BLaER1 treated with 17β-estradiol and CSF1 and Interleukin-3, amounts not matched to agents 10 nM and 100 nM (cell line): ENCODE results near the gene PLEKHN1.

Experiments
- H3K27ac ChIP-seq, 11 experiments: shearing (Covaris generic); formaldehyde crosslinking; 2 replicates each; pipeline ENCODE4 v1.8.1; 2022
- H3K27me3 ChIP-seq, 11 experiments: shearing (Covaris generic); formaldehyde crosslinking; 2 replicates each; pipeline ENCODE4 v1.8.1; 2022
- H3K36me3 ChIP-seq, 11 experiments: shearing (Covaris generic); formaldehyde crosslinking; 2 replicates each; pipeline ENCODE4 v1.8.1; 2022
- H3K4me1 ChIP-seq, 10 experiments: shearing (Covaris generic); formaldehyde crosslinking; 2 replicates each; pipeline ENCODE4 v1.8.1; 2022
- H3K4me2 ChIP-seq, 11 experiments: shearing (Covaris generic); formaldehyde crosslinking; 2 replicates each; pipeline ENCODE4 v1.8.1; 2022
- H3K4me3 ChIP-seq, 10 experiments: shearing (Covaris generic); formaldehyde crosslinking; 2 replicates each; pipeline ENCODE4 v1.8.1; 2022
- H3K9ac ChIP-seq, 11 experiments: shearing (Covaris generic); formaldehyde crosslinking; 2 replicates each; pipeline ENCODE4 v1.8.1; 2022
- H3K9me3 ChIP-seq, 11 experiments: shearing (Covaris generic); formaldehyde crosslinking; replicated peaks in 1 of 11; 2 replicates each; pipeline ENCODE4 v1.8.1; 2022
- H4K20me1 ChIP-seq, 11 experiments: shearing (Covaris generic); formaldehyde crosslinking; 2 replicates each; pipeline ENCODE4 v1.8.1; 2022
- Cebpa-rat ChIP-seq, 11 experiments: shearing (Covaris generic); IDR thresholded peaks; 2 replicates each; pipeline ENCODE4 v1.8.1; 2022

Gene PLEKHN1

DNA sequence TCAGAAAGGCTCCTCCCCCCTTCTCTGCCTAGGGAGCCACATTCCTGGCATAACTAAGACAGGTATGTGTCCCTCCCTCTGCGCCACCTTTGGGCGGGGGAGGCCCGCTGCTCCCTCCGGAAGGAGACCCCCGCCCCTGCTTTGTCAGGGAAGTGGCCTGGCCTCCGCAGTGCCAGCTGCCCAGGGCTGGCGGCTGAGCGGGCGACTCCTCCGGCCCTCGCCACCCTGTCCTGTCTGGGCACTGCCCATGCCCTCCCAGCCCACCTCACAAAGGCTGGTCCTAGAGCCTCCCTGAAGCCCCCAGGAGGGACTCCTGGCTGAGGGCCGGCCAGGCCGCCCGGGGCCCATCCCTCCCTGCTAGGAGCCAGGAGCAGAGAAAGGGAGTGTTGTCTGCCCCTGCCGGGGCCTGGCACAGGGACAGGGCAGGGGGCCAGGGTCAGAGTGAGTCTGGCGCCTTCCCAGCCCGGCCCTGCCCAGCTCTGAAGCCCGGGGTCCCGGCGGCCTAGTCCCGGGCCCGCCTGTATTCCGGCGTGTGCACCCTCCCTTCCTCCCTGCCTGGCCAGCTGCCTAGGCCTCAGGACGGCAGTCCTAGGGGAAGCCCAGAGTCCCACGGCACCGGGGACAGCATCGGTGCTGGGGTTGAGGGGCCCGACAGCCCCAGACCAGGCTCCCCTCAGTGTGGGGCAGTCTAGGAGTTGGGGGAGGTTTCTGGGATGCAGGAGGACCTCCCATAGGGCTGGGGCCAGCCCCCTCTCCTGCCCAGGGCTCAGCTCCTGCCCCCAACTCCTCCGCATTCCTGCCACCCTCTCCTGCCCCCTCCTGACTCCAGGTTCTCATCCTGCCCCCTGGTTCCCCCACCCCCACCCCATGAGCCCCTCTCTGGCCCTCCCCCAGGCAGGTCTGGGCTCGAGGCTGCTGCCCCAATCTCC lies 58.8 kb downstream of the PLEKHN1 start:
- H3K4me1 ChIP-seq, result peaks cover 53 to 76% (median 75%) of the 10 kb centered on the region in 10 experiments
- H3K4me3 ChIP-seq, result no peak overlapping the region
- no peak overlapping the region for H3K9ac ChIP-seq
- H3K36me3 ChIP-seq, result no peaks in the 10 kb centered on the region
- no peak overlapping the region for H3K27ac ChIP-seq
- H3K27me3 ChIP-seq, result peaks cover 12 to 29% (median 17%) of the 10 kb centered on the region in 11 experiments; a peak in 20 of 22 replicates
- no peak for TF ChIP-seq Cebpa-rat (IDR thresholded peaks at IDR 0.05)
- no peaks in the 10 kb centered on the region for H3K9me3 ChIP-seq
- peak overlapping the region in 9 of 11 experiments; percentile 89 to 99 (median 97); a peak in 15 of 22 replicates for H3K4me2 ChIP-seq
- H4K20me1 ChIP-seq, result peaks cover 19 to 76% (median 41%) of the 10 kb centered on the region in 11 experiments; a peak in 19 of 22 replicates
